CD4-positive, alpha-beta T cell (primary cell): Measurements from ENCODE around the gene BEGAIN. TPM values are rescaled to one million over a fixed set of nuclear protein-coding genes. Genes with fewer than 3 reads are reported as not detected.

ENCODE experiments used
- ATAC-seq: fragments of 200-7000 bp; cut with Tn5 transposase; one replicate; pipeline ENCODE4 v1.10.0; 2022; ENCODE audit warnings: mild to moderate bottlenecking; ENCODE audit not compliant: poor library complexity
- CTCF ChIA-PET: fragments of 350-600 bp; sonication (Branson Sonifier 250); formaldehyde crosslinking; loops from one replicate; lab custom pipeline; 2021; ENCODE audit warnings: antibody characterized with exemption, inconsistent platforms; lab: Charles Lee
- POLR2A ChIA-PET: fragments of 350-600 bp; sonication (Branson Sonifier 250); formaldehyde crosslinking; loops from one replicate; lab custom pipeline; 2021; ENCODE audit warnings: antibody characterized with exemption, inconsistent platforms; lab: Charles Lee
- DNase-seq, 14 experiments: peaks; one replicate each; pipeline ENCODE4 v3.0.0-alpha.2; 2013 to 2020; ENCODE audit warnings: mixed read lengths in 2 of 14
- H3K27ac ChIP-seq, 2 donors: one replicate each; pipeline versions ENCODE4 v1.5.1 to v1.7.0; 2013; ENCODE audit warnings: low read length in 2 of 2, low read depth in 1 of 2, mild to moderate bottlenecking in 1 of 2
- H3K27me3 ChIP-seq, 2 experiments: 1 replicate in 1 of 2; 2 replicates in 1 of 2; pipeline versions ENCODE4 v1.6.1 to v1.7.0; 2013; ENCODE audit warnings: low read length in 2 of 2, control low read depth in 1 of 2, mild to moderate bottlenecking in 1 of 2, moderate library complexity in 1 of 2; ENCODE audit not compliant: insufficient read depth in 2 of 2, control insufficient read depth in 1 of 2
- H3K36me3 ChIP-seq: one replicate; pipeline ENCODE4 v1.6.1; 2013; ENCODE audit warnings: low read length, control low read depth; ENCODE audit not compliant: insufficient read depth
- H3K4me1 ChIP-seq: one replicate; pipeline ENCODE4 v1.6.1; 2013; ENCODE audit warnings: low read length, control low read depth; ENCODE audit not compliant: insufficient read depth
- H3K4me3 ChIP-seq: one replicate; pipeline ENCODE4 v1.5.1; 2013; ENCODE audit warnings: mild to moderate bottlenecking, low read length, moderate library complexity
- H3K9me3 ChIP-seq, 2 experiments: 1 replicate in 1 of 2; 2 replicates in 1 of 2; pipeline versions ENCODE4 v1.6.1 to v1.7.0; 2013; ENCODE audit warnings: low read length in 2 of 2, mild to moderate bottlenecking in 2 of 2, control low read depth in 1 of 2, moderate library complexity in 1 of 2; ENCODE audit not compliant: control insufficient read depth in 1 of 2, insufficient read depth in 1 of 2
- H3K27ac Mint-ChIP-seq: one replicate; pipeline ENCODE4 v1.8.0; 2020; ENCODE audit warnings: mixed read lengths
- H3K27me3 Mint-ChIP-seq: one replicate; pipeline ENCODE4 v1.8.0; 2021; ENCODE audit warnings: mixed read lengths
- H3K36me3 Mint-ChIP-seq: one replicate; pipeline ENCODE4 v1.8.0; 2021; ENCODE audit warnings: low read depth, mixed read lengths
- H3K4me1 Mint-ChIP-seq: one replicate; pipeline ENCODE4 v1.8.0; 2021; ENCODE audit warnings: low read depth, mixed read lengths
- H3K4me3 Mint-ChIP-seq: one replicate; pipeline ENCODE4 v1.8.0; 2020; ENCODE audit warnings: mild to moderate bottlenecking, mixed read lengths
- H3K9me3 Mint-ChIP-seq: one replicate; pipeline ENCODE4 v1.8.0; 2020; ENCODE audit warnings: mixed read lengths
- intact Hi-C, 2 experiments: fragments of 100-400 bp; cut with DNase I in 1 of 2; cut with micrococcal nuclease in 1 of 2; formaldehyde crosslinking; loops; one replicate each; pipeline versions ENCODE4 v1.15.1 to v1.9.0; 2023 to 2025; cut with DNase I, micrococcal nuclease
- total RNA-seq, 174 experiments: library from RNA in 2 of 174; stranded (reverse) in 2 of 174; gene quantifications; one replicate each; pipeline ENCODE4 v1.2.3 and lab custom pipeline; 2021 to 2026
- TF ChIP-seq, protein P1 (sequence below): fragments of 200-600 bp; IDR thresholded peaks from one replicate; pipeline ENCODE4 v1.8.0; 2022; ENCODE audit warnings: antibody characterized with exemption, mild to moderate bottlenecking

The BEGAIN gene
- total RNA-seq, 2 experiments from 2014 or later: 1.5 to 2.0 TPM

DNA sequence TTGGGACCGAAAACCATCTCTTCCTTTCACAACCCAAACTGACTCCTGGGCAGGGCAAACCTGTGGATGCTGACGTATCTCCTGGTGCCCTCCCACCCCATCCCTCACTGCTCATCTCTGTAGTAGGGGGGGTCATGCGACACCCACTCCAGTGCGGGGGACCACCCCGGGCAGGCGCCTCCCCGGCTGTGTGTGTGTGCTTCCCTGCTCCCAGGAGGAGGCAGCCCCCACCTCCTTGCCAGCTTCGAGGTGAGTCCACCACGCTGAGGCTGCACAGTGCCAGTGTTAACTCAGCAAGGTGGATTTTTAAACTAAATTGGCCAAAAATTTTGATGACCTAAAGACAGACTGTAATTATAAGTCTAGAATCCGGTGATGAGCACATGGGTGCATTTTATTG lies 46.2 kb upstream of the BEGAIN start:
- H3K27me3 Mint-ChIP-seq: no peaks in the 10 kb centered on the region
- no peak overlapping the region for H3K27ac Mint-ChIP-seq
- ChIA-PET POLR2A (no interaction called here), CTCF (interaction anchor here (3.0 kb wide), 1 partner anchor 12 kb away, joined by 13 read pairs; no protein-coding TSS in a partner anchor)
- no peak overlapping the region for H3K4me3 Mint-ChIP-seq
- Histone ChIP-seq H3K36me3 (no peaks in the 10 kb centered on the region), H3K27ac (no peak overlapping the region), H3K4me3 (no peak overlapping the region), H3K27me3 (no peaks in the 10 kb centered on the region), H3K4me1 (peaks cover 14% of the 10 kb centered on the region), H3K9me3 (peaks cover 0 to 4% of the 10 kb centered on the region in 2 experiments)
- no peak for DNase-seq
- no peak for ATAC-seq
- intact Hi-C loops: no loop called here
- TF ChIP-seq, protein P1, sequence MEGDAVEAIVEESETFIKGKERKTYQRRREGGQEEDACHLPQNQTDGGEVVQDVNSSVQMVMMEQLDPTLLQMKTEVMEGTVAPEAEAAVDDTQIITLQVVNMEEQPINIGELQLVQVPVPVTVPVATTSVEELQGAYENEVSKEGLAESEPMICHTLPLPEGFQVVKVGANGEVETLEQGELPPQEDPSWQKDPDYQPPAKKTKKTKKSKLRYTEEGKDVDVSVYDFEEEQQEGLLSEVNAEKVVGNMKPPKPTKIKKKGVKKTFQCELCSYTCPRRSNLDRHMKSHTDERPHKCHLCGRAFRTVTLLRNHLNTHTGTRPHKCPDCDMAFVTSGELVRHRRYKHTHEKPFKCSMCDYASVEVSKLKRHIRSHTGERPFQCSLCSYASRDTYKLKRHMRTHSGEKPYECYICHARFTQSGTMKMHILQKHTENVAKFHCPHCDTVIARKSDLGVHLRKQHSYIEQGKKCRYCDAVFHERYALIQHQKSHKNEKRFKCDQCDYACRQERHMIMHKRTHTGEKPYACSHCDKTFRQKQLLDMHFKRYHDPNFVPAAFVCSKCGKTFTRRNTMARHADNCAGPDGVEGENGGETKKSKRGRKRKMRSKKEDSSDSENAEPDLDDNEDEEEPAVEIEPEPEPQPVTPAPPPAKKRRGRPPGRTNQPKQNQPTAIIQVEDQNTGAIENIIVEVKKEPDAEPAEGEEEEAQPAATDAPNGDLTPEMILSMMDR: no peak
- H3K36me3 Mint-ChIP-seq: no peaks in the 10 kb centered on the region
- peaks cover 6% of the 10 kb centered on the region for H3K4me1 Mint-ChIP-seq
- no peaks in the 10 kb centered on the region for H3K9me3 Mint-ChIP-seq

DNA sequence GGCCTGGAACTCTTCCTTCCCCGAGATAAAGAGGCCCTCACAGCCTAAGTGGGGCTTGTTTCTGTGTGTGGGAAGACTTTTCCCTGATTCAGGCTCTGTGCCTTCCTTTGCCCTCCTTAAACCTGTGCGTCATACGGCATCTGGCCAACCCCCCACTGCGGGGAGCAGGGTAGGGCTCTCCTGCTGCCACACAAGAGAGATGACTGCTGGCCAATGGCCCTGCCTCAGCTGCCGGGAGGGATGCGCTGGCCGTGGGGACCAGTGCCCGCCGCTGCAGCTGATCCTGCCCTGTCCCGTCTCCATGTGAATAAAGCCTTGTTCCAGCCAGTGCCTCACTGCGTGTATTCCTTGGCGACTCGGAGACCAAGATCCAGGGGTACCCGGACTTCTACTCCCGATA lies 42.5 kb upstream of the BEGAIN start:
- H3K4me3 Mint-ChIP-seq: no peak overlapping the region
- Histone ChIP-seq H3K9me3 (no peaks in the 10 kb centered on the region), H3K27ac (no peak overlapping the region), H3K4me1 (no peaks in the 10 kb centered on the region), H3K4me3 (no peak overlapping the region), H3K36me3 (no peaks in the 10 kb centered on the region), H3K27me3 (no peaks in the 10 kb centered on the region)
- TF ChIP-seq, protein P1: no peak
- H3K27ac Mint-ChIP-seq: no peak overlapping the region
- intact Hi-C loops: no loop called here
- H3K4me1 Mint-ChIP-seq: no peaks in the 10 kb centered on the region
- CTCF ChIA-PET: interaction anchor here (1.7 kb wide), 1 partner anchor 16 kb away, joined by 5 read pairs; no protein-coding TSS in a partner anchor
- H3K9me3 Mint-ChIP-seq: no peaks in the 10 kb centered on the region
- no peak for ATAC-seq
- peaks cover 4% of the 10 kb centered on the region for H3K27me3 Mint-ChIP-seq
- no peak for DNase-seq
- POLR2A ChIA-PET: no interaction called here
- no peaks in the 10 kb centered on the region for H3K36me3 Mint-ChIP-seq

DNA sequence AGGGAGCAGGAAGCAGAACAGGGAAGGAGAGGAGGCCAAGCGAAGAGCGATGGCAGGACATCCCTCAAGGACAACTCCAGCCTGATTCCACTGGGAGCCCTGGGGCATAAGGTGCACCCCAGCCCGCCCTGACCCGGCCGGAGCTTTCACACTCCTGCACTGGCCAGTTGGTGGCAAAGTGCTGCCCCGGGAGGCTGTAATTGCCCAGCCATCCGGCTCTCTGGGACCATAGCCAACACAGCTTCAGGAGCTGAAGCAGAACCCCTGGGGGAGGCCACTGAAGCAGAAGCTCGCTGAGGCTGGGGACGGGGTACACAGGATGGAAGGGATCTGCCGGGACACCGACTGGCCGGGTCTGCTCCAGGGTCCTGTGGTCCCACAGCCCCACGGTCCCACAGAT lies 41.9 kb upstream of the BEGAIN start:
- Histone ChIP-seq H3K9me3 (no peaks in the 10 kb centered on the region), H3K4me3 (no peak overlapping the region), H3K27ac (no peak overlapping the region), H3K27me3 (no peaks in the 10 kb centered on the region), H3K36me3 (no peaks in the 10 kb centered on the region), H3K4me1 (no peaks in the 10 kb centered on the region)
- H3K36me3 Mint-ChIP-seq: no peaks in the 10 kb centered on the region
- no peak overlapping the region for H3K27ac Mint-ChIP-seq
- DNase-seq: no peak
- ATAC-seq: no peak
- no peaks in the 10 kb centered on the region for H3K9me3 Mint-ChIP-seq
- H3K4me1 Mint-ChIP-seq: no peaks in the 10 kb centered on the region
- ChIA-PET CTCF (no interaction called here), POLR2A (no interaction called here)
- TF ChIP-seq, protein P1: no peak
- H3K27me3 Mint-ChIP-seq: peaks cover 4% of the 10 kb centered on the region
- intact Hi-C loops: no loop called here
- no peak overlapping the region for H3K4me3 Mint-ChIP-seq
